GM18502 (cell line): ENCODE results near the gene DCPS.

ENCODE experiments used
- ATAC-seq: cut with Tn5 transposase; IDR thresholded peaks from one replicate; pipeline ENCODE4 v1.9.1; 2021; ENCODE audit warnings: mild to moderate bottlenecking; ENCODE audit not compliant: unreplicated experiment, poor library complexity

DCPS gene

DNA sequence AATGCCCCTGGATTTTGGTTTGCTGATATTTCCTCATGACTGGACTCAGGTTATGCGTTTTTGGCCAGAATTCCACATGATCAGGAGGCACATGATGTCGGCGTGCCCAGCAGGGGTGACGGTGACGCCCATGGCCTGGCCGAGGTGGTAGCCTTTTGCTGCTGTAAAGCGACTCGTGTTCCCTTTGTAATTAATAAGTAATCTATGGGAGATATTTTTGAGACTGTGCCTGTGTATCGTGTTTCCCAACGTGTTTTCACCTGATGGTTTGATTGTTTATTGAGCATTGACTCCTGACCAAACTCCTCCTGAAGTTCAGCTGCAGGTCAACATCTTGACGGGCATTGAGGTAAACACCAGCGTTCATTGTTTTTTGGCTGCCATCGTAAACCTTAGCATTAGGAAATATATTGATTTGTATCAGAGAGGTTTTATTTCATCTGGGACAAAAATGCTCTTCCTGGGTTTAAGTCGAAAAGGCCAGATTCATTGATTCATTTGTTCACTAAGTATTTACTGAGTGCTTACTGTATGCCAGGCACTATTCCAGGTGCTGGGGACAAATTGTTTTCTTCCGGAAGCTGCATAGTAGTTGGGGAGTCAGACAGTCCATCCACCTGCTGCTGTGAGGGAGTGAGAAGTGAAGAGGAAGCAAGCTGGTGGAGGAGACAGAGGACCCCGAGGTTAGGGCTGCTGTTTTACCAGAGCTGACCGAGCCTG, 23.6 kb downstream of the DCPS start:
- ATAC-seq: no peak

DNA sequence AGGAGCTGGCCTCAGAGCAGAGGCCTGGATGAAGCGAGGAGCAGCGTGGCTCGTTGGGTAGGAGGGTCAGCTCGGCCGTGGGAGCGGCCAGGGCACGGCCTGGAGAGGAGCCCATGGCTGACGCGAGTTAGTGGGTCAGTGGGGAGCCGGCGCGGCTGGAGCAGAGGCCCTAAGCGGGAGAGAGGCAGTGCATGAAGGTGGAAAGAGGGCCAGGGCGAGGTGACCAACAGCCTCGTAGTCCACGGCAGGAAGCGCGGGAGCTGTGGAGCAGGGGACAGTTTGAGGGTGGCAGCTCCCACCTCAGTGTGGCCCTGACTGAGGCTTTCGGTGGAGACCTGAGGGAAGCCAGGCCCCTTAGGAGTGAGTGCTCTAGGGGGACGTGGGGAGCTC, 24.1 kb downstream of the DCPS start:
- no peak for ATAC-seq

DNA sequence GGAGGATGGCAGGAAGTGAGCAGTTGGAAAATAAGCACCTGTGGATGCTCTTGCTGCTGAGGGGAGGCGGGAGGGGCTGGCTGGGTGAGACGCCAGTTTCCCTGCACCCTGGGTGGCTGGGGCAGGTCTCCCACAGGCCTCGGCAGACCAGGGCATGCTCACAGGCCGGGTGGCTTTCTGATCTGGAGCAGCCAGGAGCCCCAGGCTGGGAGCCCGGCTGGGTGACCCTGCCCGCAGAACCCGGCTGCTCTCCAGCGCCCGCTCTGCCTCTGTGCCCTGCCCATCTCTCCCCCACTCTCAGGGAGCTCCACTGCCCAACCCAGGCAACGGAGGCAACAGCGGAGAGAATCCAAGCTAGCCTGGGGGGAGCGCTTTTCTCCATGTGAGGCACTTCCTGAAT, 24.6 kb downstream of the DCPS start:
- no peak for ATAC-seq

DNA sequence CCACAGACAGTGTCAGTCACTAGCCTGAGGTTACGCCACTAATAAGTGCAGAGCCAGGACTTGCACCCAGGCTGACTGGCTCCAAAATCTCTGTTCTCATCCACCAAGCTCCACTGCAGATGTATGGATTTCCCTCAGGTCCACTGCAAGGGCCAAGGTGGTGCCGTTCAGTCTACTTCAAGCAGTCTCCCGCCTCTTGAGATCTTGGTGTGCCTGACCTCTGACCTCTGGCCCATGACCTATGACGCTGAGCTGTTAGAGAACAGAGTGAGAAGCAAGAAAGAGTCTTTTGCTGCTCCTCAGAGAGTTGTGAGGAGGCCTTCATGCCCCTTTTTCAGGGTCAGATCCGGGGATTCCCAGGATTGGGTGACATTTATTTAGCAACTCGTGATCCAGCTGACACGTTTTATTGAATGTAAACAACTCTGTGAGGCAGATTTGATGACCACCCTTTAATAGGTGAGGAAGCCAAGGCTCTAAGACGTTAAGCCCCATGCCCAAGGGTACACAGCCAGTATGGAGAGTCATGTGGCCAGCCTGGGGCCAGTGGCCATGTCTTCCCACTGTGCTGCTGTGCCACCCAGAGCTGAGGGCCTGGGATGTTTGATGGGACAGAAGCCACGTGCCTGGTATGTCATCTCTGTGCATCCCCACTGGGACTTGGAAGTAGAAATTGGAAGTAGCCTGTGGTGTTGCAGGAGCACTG, 25.2 kb downstream of the DCPS start:
- no peak for ATAC-seq

DNA sequence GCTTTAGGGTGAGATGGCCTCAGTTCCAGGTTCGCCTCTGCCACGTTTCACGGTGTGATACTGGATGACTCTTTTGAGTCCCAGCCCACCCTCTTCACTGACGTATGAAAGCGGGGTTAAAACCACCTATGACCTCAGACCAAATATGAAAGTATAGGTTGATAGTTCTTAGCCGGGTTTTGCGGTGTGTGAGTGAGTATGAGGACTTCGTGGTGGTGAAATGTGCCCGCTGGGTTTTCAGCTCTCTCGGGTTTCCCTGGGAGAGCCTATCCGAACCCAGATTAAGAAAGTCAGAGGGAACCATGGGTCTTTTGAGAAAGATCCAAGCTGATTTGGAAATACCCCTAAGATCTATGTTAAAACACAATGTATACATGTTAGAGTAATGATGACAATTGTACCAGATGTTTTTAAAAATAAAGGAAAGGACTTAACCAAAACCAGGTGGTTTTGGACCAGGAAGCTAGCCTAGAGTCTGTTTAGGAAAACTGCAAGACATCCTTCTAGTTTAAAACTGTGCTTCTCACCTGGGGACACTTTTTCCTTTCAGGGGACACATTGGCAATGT, 25.9 kb downstream of the DCPS start:
- no peak for ATAC-seq

DNA sequence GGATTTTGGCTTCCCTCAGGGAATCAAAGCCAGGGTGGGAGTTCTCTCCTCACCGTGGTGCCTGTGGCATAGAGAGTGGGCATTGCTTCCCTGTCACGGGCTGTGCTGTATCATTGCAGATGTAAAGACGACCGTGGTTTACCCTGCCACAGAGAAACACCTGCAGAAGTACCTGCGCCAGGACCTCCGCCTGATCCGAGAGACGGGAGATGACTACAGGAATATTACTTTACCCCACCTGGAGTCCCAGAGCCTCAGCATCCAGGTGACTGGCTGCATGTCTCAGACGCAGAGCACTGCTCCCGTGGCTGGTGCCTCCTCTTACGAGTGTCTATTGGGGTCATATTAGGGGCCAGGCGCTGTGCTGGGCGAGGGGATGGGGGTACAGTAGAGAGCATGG, 27.4 kb downstream of the DCPS start:
- ATAC-seq: no peak

DNA sequence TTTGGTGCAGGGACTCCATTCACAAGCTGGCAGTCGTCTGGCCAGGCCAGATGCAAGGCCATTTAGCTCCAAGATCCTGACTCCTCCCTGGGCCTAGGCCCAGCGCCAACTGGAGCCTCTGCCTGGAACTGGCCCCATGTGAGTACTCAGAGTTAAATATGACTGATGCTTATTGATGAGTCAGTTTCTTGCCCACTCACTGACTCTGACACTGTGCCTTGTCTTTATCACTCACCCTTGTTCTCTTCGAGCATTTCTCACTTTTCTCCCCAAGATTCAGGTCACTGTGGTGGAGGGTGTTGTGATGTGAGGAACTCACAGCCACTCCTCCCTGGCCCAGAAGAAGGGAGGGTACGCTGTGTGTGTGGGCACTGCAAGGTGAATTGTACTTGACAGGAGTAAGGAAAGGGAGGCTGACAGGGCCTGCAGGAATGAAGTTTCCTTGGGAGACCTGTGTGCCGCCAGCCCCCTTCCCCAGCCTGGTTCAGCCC, 28.4 kb downstream of the DCPS start:
- no peak for ATAC-seq

DNA sequence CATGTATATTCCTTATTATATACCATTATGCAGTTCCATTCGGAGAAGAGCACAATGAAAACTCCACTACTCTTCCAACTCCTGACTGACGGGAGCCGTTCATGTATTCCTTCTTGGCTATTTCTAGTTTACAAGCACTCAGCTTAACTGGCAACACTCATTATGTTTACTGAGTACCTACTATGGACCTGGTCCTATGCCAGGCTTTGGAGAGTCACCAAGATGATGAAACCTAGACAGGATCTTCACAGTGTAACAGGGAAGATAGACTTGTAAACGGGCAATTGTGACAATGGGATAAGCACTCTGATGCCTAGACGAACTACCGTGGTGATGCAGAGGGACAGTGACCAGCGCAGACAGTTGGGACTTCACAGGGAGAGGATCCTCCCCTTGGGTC, 29.3 kb downstream of the DCPS start:
- no peak for ATAC-seq

DNA sequence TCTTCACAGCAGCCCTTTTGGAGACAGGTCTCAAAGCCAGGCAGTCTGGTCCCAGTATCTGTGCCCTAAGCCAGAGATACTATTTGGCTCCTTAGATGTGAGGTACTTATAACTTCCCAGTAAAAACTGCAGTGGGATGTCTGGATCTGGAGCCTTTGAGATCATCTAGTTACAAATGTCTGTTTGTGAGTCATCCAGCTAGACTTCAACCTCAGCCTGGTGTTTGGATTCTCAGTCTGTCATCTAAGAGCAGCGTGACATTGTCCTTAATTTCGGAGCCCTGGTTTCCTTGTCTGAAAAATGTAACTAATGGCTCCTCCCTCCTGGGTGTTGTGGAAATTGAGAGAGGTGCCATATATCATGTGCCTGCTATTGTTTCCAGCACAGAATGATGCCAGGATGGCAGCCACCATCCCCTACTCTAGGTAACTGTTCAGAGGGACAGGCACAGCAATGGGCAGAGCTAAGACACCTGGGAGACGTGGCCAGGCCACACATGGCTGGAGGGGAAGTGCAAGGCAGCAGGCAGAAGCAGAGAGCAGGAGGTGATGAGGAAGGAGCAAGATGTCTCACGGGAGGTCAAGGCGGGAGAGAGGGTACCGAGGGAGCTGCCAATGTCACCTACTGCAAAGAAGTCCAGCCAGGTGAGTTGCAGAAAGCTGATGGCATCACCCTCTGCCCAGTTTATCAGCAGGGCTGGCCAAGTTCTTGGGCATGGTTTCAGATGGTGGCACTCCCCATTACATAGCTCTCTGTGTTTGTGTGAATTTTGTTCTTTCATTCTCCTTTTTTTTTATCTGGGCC, 31.0 kb downstream of the DCPS start:
- no peak for ATAC-seq

DNA sequence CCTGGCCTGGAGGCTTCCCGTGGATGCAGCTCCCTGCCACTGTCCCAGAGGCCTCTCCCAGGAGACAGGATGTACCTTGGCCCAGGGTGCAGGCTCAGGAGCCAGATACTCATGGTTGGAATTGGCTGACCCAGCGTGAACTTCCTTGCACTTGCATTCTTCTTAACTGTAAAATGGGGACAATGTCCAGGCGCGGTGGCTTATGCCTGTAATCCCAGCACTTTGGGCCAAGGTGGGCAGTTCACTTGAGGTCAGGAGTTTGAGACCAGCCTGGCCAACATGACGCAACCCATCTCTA, 31.6 kb downstream of the DCPS start:
- ATAC-seq: no peak

DNA sequence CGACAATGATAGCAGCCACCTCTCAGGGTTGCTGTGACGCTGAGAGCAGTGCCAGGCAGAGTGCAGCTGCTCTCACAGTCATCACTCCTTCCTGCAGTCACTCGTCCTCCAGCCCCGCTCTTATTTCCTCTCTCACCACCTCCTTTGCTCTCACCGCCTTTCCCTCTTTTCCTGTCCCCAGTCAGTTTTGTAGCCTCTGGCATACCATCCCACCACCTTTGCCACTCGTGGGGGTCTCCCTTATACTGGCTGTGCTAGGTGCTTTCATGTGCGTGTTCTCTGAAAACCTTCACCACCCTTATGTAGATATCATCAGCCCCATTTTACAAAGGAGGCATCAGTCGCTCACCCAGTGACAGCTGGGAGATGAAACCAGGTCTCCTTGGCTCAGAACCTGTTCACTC, 32.3 kb downstream of the DCPS start:
- ATAC-seq: no peak

DNA sequence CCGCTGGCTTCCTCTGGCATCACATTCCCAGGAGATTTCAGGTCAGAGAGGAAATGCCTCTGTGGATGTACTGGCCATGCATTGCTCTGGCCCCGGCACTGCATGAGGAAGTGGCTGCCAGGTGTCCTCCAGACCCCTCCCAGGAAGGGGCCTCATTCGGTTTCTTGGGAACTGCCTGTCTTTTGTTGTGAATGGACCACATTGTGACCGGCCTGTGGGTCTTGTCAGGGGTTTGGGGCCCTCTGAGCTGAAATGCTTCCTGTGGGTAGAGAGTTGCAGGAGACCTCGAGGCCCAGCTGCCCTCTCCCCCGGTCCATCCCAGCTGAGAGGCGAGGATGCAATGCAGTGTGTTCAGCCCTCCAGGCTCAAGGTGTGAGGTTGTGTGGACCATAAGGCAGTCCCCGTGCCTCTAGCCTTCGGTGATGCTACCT, 32.8 kb downstream of the DCPS start:
- no peak for ATAC-seq

DNA sequence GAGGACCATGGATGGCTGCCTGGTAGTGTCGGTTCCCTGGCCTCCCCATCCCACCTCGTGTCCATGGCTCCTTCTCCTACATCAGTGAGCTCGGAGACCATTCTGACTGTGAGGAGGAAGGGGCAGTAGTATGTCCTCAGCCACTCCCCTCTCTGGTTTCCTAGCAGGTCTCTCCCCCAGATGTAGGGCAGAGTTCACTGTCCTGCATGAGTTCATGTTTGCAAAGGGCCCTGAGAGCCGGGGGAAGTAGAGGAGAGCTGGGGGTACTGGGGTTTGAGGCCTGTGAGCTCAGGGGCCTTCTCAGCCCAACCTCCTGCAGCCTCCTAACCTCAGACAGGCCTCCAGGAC, 33.2 kb downstream of the DCPS start:
- no peak for ATAC-seq

DNA sequence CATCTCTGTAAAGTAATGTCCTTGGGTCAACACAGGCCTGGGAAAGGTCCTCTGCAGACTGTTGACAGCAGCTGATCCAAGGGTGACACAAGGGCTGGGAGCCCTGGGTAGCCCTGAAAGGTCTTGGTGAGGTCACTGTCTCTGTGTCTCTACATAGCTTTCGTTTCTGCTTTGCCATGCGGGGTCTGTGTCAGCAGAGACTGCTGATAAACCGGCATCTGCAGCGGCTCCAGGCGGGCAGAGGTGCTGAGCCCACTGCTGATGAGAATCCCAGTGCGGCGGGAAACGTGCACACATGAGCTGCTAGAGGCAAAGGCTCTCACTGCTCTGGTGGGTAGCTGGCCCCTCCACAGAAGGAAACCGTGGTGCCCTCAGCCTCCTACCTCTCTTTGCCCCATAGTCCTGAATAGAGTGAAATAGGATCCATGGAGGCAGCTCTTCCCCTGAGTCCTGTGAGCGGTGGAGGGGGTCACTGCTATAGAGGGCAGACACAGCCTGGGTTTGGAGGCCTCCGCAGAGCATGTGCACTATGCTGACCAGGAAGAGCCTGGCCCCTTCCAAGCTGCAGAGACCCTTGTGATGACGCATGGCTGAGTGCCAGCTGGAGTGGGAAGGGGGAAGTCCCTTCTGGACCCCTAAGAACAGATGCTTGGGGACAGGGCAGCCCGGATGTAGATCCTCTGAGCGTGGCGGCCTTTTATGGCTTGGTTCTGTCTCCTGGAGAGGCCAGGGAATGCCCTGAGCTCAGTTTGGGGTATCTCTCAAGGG, 33.8 kb downstream of the DCPS start:
- no peak for ATAC-seq

DNA sequence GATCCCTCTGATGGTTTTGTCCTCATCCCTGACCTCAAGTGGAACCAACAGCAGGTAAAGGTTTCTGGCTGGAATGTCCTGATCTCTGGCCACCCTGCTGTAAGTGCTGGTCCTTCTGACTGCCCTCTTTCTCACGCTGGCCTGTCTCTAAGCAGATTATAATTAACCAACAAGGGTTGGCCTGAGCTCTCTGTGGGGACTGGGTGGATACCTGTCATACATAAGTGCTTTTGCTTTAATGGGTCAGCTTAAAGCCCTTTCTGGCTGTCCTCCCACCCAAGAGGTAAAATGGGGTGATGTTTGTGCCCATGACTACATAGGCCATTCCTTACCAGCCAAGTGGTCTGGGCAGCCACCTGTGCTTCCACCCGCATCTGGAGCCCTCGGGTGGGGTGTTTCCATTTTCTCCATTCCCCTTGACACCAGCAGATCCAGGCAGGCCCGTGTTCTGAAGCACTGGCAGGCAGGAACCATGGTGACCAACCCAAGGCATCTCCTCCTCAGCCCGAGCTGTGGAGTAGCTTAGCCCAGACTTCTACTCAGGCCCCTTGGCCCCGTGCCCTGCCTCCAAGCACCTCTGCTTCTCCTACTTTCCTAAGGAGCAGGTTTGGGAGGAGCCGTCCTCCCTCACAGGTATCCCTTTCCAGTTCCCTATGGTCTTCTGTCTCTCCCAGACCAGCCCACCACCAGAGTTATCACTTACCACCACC, 34.6 kb downstream of the DCPS start:
- no peak for ATAC-seq

DNA sequence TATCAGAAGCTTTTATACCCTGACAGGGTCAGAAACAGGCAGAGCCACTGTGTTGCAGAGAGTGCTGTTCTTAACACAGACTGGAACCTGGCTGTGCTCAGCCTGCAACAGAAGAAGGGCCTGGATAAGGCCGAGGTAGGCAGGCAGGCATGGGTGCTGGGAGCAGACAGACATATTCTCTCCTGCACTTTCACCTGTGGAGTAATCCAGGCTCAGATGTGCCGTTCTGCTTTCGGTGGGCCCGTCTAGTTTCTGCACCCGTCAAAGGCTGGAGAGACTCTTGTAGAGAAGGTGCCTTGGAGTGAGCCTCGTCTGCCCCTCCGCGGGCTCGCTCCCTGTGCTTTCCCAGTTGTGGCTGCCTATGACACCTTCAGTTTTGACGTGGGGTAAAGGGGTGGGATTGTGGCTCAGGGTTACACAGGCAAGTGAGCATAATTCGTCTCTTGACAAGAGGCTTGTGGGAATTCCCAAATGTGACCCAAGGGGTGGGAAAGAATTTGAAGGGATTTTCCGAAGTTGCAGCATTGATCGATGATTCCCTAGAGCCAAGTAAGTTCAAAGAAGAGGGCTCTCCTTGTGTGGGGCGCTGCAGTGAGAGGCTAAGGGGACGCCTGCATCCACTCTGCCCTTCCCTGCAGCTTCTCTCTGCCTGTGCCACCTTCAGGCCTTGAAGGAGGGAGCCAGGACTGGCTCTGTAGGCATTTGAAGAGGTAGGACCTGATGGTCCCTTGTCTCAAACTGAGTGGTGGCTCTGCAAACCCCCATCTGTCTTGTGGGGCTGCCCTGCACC, 35.4 kb downstream of the DCPS start:
- no peak for ATAC-seq

DNA sequence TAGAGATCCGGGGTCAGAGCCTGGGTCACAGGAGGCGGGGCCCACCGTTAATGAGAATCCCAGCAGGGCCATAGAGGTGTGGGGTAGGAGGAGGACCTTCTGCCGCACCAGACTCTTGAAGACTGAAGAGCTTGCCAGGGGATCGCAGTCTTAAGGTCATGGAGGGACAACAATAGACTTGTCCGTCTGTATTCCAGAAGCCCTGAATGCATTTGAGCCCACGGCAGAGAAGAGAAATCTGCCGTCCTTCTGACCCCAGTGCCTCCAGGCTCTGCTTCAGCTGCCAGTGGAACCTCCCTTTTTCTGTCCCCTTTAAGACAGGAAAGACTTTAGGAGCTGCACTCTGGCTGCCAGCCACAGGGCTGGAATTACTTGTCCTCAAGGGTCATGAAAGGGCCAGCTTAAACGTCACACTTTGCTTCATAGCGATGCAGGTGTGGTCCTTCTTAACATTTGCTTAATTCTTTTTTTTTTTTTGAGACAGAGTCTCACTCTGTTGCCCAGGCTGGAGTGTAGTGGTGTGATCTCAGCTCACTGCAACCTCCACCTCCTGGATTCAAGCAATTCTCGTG, 36.1 kb downstream of the DCPS start:
- no peak for ATAC-seq

DNA sequence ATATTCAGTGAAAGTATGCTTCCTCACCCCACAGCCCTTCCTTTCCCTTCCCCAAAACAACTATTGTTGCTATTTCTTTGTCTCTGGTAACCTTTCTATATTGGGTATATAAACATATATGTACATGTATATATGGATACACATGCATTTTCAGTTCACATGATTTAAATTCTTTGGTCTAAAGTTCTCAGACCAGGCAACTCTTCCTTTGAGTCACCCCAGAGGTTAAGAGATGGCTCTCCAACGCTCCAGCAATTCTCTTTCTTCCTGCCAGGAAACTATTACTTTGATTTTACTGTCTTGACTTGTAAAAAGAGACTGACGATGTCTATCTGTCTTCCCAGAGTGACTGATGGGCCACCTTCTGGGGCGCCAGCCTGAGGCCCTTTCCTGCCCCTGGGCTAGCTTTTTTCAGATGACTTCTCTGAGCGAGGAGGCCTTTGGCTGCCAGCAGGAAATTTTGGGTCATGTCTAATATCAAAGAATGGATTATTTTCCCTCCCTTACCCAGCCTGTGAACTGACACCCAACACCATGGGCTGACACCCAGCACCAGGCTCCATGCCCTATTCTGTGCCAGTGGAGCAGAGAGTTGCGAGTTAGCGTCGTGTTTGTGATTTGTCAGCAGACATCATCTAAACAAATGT, 37.2 kb downstream of the DCPS start:
- peak; percentile 50 for ATAC-seq
